Glomerular endothelial cell (primary cell): ENCODE results near the gene GLDC. TPM values are rescaled to one million over a fixed set of nuclear protein-coding genes. Genes with fewer than 3 reads are reported as not detected.
"Not testable (repeated sequence)": the region's sequence is repeated elsewhere in the genome, so short reads cannot be mapped to it uniquely, and the experiment has no call there.

Experiments used
- DNase-seq: peaks from one replicate; pipeline ENCODE4 v3.0.0-alpha.2; 2011; ENCODE audit warnings: low read depth, low spot score; ENCODE audit errors: extremely low read depth
- total RNA-seq: library from RNA; depleted of rRNA; stranded (reverse); fragments of >200 nt; gene quantifications from 2 replicates; pipeline ENCODE4 v1.2.3, GENCODE V29; 2015

GLDC gene
- total RNA-seq: 1.7 and 8.0 TPM in 2 replicates

GRCh38 chr9:6645355-6646292 lies at the start of gene GLDC:
TSS of gene GLDC (minus strand) at chr9:6645729. CDS start at chr9:6645499, 230 bp downstream.
- DNase-seq: no peak

DNA sequence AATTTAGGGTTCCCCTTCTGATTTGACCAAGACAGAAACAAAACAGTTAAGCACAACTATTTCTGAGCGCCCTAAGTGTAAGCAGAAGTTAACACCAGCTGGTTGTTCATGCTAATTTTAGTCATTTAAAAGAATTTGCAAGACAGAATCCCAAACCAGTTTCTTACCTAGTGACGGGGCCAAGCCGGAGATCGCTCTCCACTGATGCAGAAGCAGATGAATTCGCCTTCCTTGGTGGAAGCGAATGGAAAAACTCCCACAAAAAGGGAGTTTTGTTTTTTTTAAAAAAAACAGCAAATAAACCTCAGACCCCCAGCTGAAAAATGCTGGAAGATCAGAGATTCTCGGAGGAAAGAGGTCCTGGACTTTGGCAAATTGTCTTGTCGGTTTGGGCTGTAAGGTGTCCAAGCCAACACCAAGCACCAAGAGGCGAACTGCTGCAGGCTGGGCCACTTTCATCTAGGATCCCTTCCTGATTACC lies 47.4 kb upstream of the GLDC start:
- no peak for DNase-seq

DNA sequence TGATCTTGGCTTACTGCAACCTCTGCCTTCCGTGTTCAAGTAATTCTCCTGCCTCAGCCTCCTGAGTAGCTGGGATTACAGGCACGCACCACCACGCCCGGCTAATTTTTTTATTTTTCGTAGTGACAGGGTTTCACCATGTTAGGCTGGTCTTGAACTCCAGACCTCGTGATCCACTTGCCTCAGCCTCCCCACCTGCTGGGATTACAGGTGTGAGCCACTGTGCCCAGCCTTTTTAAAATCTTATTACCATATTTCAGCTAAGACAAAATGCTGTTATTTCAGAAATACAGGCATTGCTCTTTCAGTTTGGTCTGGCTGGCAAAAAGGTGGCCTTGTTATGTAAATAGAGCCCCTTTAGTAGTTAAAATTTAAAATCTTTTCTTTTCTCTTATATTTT lies 46.9 kb upstream of the GLDC start:
- DNase-seq: no peak

GRCh38 chr9:6690675-6691070 lies 45.1 kb upstream of the GLDC start:
- DNase-seq: not testable (repeated sequence)

- no peak for DNase-seq
Observed at GRCh38 chr9:6689893-6690674, 44.6 kb upstream of the GLDC start.

DNA sequence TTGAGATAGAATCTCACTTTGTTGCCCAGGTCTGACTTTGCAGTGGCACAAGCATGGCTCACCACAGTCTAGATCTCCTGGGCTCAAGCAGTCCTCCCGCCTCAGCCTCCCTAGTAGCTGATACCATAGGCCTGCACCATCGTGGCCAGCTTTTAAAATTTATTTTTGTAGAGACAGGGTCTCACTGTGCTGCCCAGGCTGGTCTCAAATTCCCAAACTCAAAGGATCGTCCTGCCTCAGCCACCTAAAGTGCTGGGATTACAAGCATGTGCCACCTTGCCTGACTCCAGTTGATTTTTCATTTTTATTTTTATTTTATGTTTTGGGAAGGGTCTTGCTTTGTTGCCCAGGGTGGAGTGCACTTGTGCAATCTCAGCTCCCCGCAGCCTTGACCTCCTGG lies 41.7 kb upstream of the GLDC start:
- no peak for DNase-seq

DNA sequence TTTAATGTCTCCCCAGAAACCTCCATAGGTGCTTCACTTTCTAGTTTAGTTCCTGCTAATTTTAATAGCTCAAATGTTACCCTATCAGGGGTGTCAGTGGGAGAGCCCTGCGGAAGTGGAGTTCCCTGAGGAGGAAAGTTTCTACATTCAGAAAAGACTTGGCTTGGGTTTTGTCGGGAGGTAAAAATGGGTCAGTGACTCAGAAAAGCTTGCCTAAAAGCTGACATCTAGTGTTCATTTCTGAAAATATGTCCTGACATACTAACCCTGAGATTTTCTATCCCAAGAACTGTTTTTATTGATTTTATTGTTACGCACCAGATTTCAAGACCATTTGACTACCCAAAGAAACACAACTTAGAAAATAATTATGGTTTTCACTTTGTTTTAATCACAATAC lies 40.9 kb upstream of the GLDC start:
- DNase-seq: no peak

- DNase-seq: no peak
Observed at GRCh38 chr9:6681957-6682501, 36.5 kb upstream of the GLDC start.

DNA sequence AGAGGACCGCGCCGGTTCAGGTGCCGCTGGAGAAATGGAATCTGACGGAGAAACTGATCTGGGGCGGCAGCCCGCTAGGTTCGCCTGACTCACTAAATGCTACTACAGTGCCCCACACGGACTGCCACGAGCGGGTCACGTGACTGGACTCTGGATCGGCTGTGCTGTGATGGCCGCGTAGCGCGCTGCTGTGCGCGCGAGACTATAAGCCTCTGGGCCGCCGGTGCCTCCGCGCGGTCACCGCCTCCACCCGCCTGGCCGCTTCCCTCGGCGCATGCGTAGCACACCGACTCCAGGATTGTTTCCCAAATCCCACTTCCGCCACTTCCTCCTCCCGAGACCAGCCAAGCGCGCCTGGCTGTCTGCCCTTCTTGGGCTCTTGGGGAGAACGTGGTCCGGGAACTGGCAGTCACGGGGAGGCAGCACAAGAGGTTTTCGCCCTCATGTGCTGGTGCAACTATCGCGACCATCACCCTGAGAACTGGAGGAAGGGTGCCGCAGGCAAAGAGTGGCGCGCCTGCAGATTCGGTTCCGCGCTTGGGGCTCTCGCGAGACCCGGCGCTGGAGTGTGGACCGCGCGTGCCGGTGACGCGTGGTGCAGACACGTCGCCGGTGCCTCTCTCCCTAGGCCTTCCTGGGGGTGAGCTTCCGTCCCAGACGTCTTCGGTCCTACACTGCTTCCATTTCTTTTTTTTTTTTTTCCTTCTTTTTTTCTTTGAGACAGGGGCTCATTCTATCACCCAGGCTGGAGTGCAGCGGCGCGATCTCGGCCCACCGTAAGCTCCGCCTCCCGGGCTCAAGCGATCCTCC lies 35.8 kb upstream of the GLDC start:
- peak; percentile 83 for DNase-seq

- no peak for DNase-seq
Observed at GRCh38 chr9:6680797-6681146, 35.2 kb upstream of the GLDC start.

GRCh38 chr9:6677803-6678202 lies 32.3 kb upstream of the GLDC start:
- DNase-seq: no peak

DNA sequence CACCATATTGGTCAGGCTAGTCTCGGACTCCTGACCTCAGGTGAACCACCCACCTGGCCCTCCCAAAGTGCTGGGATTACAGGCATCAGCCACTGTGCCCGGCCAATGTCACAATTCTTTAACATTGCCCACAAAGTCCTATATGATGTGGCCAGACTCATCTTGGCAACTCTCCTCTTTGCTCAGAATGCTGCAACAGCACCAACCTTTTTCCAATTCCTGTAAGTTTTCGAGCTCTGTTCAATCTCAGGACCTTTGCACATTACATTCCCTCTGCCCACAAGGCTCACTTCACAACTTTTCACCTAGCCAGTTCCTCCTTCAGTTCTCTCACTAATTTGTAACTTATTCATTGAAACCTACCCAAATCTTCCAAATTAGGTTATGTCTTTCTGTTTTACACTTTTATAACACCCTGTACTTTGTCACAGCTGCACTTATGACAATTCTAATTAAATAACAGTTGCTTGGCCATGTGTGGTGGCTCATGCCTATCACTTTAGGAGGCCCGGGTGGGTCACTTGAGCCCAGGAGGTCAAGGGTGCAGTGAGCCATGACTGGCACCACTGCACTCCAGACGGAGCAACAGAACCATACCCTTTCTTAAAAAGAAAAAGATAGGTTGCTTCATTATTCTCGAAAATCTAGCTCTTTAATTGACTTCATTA lies 30.9 kb upstream of the GLDC start:
- no peak for DNase-seq

DNA sequence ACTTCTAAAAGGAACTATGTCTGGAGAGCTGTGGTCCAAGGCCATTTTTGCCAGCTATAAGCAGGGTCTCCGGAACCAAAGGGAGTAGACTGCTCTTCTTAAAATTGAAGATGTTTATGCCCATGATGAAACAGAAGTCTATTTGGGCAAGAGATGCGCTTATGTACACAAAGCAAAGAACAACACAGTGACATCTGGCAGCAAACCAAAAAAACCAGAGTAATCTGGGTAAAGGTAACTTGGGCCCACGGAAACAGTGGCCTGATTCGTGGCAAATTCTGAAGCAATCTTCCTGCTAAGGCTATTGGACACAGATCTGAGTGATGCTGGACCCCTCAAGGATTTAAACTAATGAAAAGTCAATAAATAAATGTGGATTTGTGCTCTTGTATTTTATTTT lies 29.7 kb upstream of the GLDC start:
- no peak for DNase-seq

- no peak for DNase-seq
Observed at GRCh38 chr9:6673326-6674025, 27.9 kb upstream of the GLDC start.

DNA sequence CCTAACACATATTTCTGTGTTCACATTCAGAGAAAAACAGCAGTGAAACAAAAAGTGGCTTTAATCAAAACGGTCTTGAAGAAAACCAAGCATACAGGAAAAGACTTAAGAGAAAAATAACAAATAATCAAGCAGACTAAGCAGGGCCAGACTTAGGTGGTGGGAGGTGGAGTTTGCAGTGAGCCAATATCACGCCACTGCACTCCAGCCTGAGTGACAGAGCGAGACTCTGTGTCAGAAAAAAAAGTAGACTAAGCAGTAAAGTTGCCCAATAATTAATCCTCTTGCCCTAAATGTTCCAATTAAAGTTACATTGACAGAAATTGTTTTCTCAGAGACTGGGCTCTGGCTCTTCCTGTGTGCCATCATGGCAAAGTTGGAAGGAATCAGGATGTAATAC lies 26.6 kb upstream of the GLDC start:
- DNase-seq: no peak

DNA sequence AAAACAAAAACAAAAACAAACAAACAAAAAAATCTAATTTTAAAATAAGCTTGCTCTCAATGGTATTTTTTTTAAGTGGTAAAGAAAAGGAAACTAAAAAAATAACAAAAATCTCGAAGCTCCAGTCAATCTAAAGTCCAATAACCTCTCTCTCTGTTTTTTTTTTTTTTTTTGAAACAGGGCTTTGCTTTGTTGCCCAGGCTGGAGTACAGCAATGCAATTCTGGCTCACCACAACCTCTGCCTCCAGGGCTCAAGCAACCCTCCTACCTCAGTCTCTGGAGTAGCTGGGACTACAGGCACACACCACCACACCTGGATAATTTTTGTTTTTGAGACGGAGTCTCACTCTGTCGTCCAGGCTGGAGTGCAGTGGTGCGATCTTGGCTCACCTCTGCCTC lies 25.9 kb upstream of the GLDC start:
- DNase-seq: no peak

DNA sequence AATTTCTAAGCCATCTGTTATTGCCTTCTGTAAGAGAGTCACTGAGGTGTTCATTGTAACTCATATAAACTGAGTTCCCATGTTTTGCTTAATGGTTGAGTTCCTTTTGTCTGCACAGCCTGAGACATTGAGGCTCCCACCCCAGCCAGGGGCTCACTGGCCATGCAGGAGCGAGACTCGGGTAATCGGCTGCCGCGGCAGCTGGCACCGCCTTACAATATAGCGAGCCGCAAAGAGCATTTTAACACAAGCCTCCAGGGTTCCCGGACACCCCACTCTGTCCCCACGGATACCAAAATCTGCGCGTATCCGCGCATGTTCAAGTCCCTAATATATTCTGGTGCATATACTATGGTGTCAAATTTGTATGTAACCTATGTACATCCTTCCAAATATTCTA lies 24.4 kb upstream of the GLDC start:
- no peak for DNase-seq

DNA sequence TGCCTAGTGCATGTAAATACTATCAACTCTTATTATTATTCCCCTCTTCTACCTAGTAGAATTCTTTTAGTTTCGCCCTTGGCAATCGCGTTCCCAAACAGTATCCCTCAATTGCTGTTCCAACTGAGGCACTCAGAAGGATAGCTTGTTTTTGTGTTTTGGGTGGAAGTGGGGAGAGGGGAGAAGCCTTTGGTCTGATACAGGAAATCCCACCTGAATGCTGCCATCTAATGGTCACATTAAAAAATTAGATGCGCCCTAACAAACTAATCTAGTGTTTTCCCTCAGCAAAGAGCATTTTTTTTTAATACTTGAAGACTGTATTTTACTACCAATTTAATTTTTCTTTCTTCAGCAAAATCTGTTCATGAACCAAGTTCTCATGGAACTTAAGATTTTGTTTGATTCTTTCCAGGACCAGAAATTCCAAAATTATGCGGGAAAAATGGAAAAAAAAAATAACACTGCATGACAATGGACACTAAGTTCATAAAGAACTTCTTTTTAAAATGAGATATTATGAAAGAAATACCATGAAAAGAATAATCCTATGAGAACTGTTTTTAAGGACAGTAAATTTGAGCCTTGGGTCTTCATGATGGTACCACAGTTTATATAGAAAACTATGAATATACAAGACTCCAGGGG lies 22.2 kb upstream of the GLDC start:
- no peak for DNase-seq

- no peak for DNase-seq
Observed at GRCh38 chr9:6667080-6667479, 21.6 kb upstream of the GLDC start.
